HG03159 (cell line): ENCODE results near the gene MIER2.
A peak's percentile ranks its signal among the peaks of the same experiment; 100 is the strongest.
"Not testable (repeated sequence)": the region's sequence is repeated elsewhere in the genome, so short reads cannot be mapped to it uniquely, and the experiment has no call there.

Source experiments
- ATAC-seq: cut with Tn5 transposase; IDR thresholded peaks from one replicate; pipeline ENCODE4 v1.9.1; 2021; ENCODE audit warnings: mild to moderate bottlenecking, moderate library complexity; ENCODE audit not compliant: unreplicated experiment

MIER2 gene, protein sequence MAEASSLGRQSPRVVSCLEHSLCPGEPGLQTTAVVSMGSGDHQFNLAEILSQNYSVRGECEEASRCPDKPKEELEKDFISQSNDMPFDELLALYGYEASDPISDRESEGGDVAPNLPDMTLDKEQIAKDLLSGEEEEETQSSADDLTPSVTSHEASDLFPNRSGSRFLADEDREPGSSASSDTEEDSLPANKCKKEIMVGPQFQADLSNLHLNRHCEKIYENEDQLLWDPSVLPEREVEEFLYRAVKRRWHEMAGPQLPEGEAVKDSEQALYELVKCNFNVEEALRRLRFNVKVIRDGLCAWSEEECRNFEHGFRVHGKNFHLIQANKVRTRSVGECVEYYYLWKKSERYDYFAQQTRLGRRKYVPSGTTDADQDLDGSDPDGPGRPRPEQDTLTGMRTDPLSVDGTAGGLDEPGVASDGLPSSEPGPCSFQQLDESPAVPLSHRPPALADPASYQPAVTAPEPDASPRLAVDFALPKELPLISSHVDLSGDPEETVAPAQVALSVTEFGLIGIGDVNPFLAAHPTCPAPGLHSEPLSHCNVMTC

DNA sequence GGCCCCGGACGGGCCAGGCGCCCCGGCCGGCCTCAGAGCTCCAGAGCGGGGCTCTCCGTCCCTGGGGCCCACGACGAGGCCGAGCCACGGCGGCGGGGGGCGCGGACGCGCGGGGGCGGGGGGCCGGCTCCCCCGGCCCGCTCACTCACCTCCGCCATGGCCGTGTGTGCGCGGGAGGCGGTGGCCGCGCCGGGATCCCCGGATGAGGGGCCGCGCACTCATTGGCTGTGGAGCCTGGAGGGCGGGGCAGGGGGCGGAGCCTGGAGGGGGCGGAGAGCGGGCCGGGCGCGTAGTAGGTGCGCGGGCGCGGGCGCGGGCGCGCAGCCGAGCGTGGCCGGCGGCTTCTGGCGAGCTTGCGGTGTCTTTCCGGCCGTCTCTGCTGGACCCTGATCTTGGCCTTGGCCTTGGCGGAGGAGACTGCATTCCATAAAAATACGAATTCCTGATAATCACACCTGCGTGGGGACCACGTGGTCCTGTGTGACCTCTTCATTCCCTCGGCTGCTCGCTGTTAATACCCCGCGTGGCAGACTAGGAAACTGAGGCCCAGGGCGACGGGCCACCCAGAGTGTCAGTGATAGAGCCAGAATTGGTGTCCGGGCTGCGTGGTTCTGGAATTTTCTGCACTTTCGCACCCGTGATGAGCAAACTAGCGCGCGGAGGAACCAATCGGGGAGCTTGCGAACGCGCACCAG, at the start of gene MIER2:
Gene MIER2, minus strand, starts transcription at position 172 of the 695 bp plus-strand sequence. Its CDS starts 14 bp downstream, at position 158.
- peak; percentile 67 for ATAC-seq

DNA sequence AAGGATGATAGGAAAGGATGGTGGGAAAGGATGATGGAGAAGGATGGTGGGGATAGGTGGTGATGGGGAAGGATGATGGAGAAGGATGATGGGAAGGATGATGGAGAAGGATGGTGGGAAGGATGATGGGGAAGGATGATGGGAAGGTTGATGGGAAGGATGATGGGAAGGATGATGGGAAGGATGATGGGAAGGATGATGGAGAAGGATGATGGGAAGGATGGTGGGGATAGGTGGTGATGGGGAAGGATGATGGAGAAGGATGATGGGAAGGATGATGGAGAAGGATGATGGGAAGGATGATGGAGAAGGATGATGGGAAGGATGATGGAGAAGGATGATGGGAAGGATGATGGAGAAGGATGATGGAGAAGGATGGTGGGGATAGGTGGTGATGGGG, 49.0 kb upstream of the MIER2 start:
- not testable (repeated sequence) for ATAC-seq

DNA sequence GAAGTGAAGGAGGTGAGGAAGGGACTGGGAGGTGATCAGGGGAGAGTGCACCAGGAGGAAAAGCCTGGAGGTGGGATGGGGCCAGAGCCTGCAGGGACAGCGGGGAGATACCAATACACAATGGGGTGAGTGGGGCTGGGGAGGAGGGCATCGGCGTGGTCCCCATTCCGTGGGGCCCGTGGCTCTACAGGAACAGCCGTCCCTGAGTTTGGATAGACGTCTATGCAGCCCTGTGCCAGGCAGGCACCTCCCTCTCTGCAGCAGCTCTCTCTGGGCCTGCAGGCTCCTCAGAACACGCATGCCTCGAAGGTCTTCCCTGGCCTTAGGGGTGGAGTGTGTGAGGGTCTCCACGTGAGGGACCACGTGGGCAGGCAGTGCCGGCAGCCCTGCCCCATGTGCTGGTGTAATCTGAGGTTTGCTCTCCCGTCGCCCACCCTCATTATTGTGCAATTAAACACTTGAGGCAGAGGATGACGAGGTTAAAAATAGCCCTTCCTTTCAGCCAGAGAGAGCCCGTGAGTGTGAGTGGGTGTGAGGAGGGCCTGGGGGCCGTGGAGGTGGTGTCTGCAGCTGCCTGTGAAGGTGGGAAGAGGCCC, 47.9 kb upstream of the MIER2 start:
- ATAC-seq, result no peak

DNA sequence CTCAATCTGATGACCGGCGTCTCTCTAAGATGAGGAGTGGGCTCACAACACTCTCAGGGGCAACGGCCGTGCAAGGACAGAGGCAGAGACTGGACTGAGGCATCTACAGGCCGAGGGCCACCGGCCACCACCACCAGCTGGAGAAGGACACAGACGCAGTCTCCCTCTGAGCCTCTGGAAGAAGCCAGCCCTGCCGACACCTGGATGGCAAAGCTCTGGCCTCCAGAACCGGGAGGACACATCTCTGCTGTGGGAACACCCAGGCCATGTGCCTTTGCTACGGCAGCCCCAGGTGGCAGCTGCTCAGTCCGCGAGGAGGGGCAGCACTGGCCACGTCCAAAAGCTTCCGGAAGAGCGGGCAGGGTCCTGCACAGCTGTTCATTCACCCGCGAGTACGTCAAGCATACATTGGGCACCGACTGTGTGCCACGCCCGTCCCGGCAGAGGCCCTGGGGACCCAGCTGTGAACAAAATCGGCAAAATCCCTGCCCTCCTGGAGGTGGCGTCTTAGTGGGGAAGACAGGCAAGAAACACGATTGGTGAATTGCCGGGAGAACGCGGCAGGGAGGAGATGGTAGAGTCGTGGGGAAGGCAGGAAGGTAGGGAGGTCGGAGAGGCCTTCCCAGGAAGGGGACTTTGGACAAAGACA, 47.3 kb upstream of the MIER2 start:
- no peak for ATAC-seq

DNA sequence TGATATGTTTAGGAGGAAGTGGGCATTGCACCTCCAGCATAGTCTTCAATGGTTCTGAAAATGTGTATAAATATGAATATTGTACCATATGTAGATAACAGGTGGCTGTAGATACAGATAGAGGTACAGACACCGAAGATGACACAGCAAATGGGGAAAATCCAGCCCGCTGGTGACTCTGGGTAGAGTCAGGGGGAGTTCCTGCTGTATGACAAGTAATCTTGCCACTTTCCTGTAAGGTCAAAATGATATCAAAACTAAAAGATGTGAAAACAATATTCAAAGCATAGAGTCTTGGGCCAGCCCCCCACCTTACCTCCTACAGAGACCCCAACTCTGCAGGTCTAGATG, 46.6 kb upstream of the MIER2 start:
- no peak for ATAC-seq

DNA sequence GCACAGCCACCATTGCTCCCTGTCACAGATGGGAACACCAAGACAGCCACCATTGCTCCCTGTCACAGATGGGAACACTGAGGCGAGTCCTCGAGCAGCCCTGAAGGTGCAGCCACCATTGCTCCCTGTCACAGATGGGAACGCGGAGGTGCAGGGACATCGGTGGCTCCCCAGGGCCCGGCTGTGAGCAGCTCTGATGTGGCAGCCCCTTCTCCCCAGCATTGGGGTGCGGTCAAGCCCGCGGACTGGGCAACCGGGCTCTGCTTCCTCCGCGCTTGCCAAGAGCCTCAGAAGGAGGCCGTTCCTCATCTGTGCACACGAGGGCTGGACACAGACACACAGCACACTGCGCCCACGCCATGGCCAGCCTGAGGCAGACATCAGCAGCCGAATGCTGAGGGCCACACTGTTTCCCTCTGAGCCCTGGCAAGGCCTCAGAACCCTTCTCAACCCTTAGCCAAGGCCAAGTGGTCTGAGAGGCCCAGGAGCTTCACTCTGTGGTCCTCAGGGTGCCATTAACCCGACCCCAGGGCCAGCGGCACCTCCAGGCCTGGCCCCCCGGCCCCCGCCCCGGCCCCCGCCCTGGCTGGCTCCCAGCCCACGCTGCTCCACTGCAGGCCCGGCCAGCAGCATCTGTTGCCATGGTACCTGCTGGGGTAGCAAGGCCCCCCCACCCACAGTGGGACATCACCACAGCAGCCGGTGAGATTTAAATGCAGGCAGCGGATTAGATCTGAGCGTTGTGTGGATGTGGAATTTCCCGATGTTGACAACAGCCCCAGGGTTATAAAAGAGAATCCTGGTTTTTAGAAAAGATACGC, 46.0 kb upstream of the MIER2 start:
- ATAC-seq, result no peak

DNA sequence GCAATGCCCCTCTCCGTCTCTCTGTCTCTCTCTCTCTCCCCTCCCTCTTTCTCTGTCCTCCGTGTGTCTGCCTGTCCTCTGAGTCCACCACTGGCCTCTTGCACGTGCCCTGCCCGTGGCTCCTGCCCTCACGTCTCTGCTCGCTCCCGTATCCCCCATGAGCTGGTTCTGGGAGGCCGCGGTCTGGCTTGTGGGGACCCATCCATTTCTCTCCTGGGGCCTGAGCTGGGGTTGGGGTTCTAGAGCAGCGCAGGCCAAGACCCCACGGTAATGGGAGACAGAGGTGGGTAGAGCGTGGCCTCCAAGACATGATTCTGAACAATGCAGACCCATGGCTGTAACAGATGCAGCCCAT, 45.3 kb upstream of the MIER2 start:
- ATAC-seq, result no peak

DNA sequence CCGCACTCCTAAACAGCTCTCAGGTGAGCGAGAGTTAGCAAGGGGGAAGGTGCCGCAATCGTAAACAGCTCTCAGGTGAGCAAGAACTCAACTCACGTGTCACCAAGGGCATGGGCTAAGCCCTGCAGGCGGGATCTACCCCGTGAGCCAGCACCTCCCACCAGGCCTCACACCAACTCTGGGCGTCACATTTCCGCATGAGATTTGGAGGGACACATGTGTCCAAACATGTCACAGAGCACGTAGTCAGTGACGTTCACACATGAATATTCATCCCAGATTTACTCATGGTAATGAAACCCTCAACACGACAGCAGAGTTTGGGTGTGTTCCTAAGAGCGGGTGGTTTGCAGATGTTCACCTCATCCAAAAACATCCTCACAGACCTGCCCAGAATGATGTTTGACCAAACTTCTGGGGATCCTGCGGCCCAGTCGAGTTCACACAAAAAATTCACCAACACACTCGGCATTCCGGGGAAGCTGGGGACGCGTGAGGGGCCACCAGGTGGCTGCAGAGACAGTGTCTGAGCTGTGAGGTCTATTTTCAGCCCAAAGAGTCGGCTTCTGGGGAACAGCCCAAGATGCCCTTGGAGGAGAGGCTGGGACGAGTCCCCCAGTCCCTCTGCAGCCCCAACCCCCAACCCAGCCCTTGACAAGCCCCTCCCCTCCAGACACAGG, 44.8 kb upstream of the MIER2 start:
- no peak for ATAC-seq

DNA sequence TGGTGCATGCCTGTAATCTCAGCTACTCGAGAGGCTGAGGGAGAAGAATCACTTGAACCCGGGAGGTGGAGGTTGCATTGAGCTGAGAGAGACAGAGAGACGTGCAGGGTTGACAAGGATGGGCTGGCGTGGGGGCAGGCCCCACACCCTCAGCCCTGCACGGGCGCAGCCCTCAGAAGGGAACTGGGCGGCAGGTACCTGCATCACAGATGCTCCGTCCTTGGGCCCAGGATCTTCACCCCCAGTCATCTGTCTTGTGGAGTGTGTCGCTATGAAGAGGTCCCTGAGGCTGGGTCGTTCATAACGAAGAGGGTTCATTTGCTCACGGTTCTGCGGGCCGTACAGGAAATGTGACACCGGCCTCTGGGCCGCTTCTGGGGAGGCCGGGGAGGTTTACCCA, 44.1 kb upstream of the MIER2 start:
- no peak for ATAC-seq

DNA sequence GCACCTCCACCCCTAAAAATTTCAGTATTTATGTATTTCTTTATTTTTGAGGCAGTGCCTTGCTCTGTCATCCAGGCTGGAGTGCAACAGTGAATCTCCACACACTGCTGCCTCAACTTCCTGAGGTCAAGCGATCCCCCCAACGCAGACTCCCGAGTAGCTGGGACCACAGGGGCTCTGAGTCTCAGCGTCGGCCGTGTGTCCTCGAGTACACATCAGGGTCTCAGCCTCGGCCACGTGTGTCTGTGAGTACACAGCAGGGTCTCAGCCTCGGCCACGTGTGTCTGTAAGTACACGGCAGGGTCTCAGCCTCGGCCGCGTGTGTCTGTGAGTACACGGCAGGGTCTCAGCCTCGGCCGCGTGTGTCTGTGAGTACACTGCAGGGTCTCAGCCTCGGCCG, 43.2 kb upstream of the MIER2 start:
- ATAC-seq, result no peak

DNA sequence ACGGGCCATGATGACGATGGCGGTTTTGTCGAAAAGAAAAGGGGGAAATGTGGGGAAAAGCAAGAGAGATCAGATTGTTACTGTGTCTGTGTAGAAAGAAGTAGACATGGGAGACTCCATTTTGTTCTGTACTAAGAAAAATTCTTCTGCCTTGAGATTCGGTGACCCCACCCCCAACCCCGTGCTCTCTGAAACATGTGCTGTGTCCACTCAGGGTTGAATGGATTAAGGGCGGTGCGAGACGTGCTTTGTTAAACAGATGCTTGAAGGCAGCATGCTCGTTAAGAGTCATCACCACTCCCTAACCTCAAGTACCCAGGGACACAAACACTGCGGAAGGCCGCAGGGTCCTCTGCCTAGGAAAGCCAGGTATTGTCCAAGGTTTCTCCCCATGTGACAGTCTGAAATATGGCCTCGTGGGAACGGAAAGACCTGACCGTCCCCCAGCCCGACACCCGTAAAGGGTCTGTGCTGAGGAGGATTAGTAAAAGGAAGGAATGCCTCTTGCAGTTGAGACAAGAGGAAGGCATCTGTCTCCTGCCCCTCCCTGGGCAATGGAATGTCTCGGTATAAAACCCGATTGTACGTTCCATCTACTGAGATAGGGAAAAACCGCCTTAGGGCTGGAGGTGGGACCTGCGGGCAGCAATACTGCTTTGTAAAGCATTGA, 42.2 kb upstream of the MIER2 start:
- not testable (repeated sequence) for ATAC-seq

DNA sequence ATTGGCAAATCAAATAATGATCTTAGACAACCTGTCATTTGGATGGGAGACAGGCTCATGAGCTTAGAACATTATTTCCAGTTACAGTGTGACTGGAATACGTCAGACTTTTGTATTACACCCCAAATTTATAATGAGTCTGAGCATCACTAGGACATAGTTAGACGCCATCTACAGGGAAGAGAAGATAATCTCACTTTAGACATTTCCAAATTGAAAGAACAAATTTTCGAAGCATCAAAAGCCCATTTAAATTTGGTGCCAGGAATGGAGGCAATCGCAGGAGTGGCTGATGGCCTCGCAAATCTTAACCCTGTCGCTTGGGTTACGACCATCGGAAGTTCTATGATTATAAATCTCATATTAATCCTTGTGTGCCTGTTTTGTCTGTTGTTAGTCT, 41.6 kb upstream of the MIER2 start:
- not testable (repeated sequence) for ATAC-seq

DNA sequence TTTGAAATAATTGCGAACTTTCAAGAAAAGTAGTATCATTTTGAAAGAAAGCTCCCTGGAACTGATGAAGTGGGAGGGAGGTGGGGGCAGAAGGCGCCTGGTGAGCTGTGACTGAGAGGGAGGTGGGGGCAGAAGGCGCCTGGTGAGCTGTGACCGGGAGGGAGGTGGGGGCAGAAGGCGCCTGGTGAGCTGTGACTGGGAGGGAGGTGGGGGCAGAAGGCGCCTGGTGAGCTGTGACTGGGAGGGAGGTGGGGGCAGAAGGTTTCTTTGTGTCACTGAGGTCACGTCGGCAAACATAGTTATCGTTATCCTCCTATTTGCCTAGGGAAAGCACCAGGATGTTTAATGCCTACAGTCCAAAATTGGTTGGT, 40.2 kb upstream of the MIER2 start:
- ATAC-seq, result no peak

DNA sequence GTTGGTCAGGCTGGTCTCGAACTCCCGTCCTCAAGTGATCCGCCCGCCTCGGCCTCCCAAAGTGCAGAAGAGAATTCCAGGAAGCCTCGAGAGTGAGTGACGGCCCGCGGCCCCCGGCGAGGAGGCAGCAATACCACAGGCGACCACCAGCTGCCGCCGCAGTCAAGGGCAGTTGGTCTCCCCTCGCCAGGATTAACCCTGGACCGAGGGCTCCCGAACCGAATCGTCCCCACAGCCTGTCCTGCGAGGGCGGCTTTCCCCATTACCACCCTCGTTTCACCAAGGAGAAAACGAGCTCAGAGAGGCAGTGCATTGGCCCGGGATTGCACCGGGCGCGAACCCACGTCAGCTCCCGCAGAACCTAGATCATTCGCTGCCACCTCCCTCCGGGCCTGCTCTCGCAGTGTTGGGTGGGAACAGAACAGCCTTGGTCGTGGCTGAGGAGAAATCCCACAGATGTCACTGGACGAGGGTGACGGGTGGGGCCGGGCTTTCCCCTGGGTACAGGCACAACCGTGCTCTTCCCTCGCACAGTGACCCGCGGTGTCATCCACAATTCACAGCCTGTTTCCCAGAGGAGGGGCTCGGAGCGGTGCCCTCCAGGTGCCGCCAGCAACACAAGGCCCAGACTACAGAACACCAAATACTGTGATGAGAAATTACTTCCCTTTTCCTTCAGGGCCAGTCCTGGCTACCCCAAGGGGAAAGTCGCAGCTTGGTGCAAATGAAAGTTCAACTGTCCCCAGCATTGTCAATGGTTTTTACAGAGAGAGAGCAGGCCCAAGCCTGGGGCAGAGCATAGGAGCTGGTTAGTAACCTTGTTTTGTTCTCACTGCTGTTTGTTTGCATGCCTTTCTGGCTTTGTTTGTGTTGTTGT, 39.6 kb upstream of the MIER2 start:
- ATAC-seq, result no peak

DNA sequence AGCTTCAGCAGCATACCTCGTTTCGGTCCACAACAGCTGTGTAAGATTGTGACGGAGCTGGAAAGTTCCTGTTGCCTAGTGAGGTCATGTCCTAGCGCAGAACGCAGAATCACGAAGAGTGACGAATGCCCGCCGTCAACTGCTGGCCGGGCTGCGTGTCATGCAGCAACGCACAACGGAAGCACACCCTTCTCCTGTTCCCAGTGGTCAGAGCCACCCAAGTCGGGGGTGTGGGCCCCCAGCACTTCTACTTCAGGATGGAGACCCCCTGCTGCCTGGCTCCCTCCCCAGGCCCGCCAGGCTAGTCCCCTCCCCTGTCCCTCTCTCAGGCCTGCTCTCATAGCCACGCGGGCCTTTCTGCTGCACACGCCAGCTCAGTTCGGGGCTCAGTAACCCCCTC, 38.4 kb upstream of the MIER2 start:
- ATAC-seq, result no peak

DNA sequence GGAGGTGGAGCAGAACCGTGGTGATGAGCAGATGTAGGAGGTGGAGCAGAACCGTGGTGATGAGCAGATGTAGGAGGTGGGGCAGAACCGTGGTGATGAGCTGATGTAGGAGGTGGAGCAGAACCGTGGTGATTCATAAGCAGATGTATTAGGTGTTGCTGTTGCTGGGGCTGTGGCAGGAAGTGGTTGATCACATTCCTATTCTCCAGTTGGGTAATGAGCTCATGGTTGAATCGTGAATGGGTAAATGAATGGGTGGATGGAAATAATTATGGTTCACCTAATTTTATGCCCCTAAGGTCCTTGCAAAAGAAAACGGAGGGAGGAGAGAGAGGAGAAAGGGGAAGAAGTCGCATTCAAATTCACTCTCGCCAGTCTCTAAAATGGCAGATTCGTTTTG, 38.0 kb upstream of the MIER2 start:
- not testable (repeated sequence) for ATAC-seq

DNA sequence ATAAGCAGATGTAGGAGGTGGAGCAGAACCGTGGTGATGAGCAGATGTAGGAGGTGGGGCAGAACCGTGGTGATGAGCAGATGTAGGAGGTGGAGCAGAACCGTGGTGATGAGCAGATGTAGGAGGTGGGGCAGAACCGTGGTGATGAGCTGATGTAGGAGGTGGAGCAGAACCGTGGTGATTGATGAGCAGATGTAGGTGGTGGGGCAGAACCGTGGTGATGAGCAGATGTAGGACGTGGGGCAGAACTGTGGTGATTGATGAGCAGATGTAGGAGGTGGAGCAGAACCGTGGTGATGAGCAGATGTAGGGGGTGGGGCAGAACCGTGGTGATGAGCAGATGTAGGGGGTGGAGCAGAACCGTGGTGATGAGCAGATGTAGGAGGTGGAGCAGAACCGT, 37.3 kb upstream of the MIER2 start:
- ATAC-seq, result not testable (repeated sequence)

DNA sequence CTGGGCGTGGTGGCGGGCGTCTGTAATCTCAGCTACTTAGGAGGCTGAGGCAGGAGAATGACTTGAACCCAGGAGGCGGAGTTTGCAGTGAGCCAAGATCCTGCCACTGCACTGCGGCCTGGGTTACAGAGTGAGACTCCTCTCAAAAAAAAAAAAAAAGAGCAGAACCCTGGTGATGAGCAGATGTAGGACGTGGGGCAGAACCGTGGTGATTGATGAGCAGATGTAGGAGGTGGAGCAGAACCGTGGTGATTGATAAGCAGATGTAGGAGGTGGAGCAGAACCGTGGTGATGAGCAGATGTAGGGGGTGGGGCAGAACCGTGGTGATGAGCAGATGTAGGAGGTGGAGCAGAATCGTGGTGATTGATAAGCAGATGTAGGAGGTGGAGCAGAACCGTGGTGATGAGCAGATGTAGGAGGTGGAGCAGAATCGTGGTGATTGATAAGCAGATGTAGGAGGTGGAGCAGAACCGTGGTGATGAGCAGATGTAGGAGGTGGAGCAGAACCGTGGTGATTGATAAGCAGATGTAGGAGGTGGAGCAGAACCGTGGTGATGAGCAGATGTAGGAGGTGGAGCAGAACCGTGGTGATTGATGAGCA, 36.1 kb upstream of the MIER2 start:
- ATAC-seq, result not testable (repeated sequence)
